Measurements from ENCODE around the gene B4GALT1.
"Not testable (repeated sequence)": the region's sequence is repeated elsewhere in the genome, so short reads cannot be mapped to it uniquely, and the experiment has no call there.

B4GALT1 gene

DNA sequence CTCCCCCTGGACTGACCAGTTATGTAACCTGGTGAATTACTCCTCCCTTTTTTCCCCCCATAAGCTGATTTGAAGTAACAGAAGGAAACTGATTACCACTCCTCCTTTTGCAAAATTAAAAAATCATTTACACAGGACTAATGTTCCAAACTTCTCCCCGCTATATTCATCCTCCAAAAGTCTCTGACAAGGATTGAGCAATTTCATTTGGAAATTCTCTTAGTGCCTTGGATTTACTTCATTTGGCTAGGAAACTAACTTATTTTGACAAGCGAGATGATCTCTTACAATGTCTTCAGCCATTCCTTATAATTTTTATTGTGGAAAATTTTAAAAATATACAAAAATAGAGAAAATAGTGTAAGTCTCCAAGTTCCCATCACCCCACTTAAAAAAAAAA lies 15.4 kb upstream of the B4GALT1 start:
- no peak for DNase-seq

DNA sequence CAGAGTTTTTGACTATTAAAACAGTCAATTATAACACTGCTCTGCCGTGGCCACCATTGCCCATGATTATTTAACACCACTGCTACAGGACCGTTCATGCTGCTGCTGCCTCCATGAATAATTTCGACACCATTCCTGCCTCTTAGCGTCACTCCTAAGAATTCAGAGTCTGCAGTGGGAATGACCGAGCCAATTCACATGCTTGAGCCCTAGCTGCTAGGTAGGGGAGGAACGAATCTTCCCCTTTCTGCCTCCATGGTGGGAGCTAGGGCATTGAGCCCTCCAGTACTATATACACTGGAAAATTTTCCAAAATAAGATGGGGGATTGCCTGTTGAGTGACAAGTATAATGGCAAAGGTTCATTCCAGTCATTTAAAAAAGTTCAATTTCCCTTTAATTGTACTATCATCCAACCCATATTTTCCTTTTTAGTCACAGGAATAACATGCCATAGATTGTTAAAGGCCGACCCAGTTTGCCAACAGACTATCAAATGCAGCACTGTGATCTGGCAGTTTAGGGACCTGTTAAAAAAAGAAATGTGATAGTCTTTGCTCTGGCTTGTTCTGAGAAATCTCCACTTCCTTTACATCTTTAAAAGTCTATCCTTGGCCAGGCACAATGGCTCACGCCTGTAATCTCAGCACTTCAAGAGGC lies 13.5 kb upstream of the B4GALT1 start:
- no peak for DNase-seq

DNA sequence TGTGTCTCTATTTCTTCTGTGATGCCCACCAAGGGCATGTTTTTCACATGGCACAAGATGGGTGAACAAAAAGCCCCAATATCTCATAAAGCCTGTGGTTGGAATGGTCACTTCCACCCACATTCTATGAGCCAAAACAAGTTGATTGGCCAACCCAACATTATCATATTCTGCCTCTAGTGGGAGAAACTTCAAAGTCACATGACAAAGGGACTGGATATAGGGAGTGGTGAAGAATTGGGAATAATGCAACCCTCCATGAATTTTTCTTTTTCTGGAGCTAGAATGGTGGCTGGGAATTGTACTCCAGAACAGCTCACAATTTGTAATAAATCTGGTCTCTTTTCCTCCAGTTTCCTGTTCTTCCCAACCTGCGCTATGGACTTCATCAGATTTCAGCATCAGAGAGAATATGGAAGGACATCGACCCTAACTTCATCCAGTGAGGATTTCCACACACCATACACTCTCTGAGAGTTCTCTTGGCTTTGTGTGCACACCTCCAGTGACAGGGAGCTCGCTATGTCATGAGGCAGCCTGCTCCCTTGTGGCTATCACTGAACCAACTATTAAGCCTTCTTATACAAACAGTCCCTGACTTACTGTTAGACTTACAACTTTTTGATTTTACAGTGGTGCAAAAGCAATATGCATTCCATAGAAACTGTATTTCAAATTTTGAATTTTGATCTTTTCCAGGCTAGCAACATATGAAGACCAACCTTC lies 12.0 kb upstream of the B4GALT1 start:
- DNase-seq = peak; percentile 47

DNA sequence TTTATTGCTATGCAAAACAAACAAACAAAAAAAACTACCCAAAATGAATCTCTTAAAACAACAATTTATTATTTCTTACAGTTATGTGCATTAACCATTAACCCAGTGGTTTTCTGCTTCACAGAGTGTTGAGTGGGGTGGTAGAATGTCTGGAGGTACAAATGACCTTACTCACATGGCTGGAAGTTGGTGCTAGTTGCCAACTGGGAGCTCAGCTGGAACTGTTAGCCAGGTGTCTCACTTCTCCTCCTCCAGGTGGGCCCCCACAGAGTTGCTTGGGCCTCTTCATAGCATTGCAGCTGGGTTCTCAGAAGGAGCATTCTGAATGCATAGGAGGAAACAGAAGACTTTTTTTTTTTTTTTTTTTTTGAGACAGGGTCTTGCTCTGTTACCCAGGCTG lies 10.5 kb upstream of the B4GALT1 start:
- DNase-seq = no peak

DNA sequence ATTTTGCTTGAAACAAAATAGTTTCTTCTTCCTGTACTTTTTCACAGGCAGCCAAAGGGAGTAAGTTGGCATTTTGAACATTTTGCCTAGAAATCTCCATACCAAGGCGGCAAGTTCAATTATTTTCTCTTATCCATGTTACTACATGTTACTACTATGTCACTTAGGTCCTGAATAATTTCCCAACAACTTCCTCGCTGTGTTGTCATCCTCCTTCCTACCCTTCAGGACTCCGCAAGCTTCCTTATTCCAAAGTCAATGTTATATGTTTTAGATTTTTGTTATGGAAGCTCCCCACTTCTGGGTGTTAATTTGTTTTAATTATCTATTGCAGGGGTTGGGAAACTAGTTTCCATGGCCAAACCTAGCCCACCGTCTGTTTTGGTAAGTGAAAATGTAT lies 9.9 kb upstream of the B4GALT1 start:
- no peak for DNase-seq

DNA sequence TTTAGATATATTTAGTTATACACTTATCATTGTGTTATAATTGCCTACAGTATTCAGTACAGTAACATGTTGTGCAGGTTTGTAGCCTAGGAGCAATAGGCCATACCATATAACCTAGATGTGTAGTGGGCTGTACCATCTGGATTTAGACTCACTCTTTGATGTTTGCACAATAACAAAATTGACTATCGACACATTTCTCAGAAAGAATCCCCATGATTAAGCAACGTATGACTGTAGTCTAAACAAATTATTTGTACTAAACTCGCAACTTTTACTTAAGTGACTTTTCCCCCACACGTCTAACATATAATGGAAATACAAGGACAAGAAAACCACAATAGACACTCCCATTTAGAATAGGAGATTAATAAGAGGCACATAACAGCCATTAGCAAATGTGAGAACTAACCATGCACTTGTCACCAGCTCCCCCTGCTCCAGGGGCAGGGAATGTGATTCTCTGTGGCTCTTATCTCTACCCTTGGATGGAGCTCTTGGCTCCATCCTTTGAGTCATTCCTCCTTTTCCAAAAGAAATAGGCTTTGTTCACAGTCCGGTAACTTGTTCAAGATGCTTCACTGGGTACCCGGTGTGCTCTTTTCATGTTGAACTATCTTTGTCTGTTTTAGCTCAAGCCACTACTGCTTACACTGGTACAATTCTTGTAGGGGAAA lies 8.7 kb upstream of the B4GALT1 start:
- DNase-seq = no peak

DNA sequence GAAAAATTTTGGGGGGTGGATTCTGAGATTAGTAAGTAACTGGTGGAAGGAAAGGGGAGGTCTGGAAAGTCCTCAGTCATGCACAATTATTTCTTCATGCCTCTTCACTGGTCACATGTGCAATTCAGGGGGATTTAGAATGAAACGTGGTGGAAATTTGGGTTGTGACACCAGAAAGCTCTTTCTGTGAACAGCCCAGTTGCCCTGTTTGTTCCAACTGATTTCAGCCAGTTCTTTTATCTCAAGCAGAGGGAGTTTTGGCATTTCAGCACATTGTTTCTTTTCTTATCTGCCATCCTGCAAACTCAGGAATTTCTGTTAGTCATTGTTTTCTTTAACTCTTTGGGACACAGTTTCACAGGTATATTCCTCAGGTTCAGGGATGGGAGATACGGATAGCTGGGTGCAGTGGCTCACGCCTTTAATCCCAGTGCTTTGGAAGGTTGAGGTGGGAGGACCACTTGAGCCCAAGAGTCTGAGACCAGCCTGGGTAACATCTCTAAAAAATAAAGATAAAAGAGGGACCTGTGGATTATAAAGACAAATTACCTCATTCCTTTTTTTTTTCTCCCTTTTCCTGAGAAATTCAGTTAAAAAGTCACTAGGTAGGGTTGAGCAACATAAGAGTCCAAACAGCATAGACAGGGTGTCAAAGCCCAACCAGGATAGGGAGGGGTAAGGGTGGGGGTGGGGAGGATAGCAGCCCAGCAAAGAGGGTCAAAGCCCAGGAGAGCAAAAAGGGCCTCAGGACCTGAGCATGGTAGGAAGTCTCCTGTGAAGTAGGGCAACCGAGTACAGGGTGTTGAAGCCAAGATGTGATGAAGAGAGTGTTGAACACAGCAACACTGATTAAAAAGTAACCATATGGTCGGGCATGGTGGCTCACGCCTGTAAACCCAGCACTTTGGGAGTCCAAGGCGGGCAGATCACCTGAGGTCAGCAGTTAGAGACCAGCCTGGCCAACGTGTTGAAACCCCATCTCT lies 5.4 kb upstream of the B4GALT1 start:
- DNase-seq = no peak

DNA sequence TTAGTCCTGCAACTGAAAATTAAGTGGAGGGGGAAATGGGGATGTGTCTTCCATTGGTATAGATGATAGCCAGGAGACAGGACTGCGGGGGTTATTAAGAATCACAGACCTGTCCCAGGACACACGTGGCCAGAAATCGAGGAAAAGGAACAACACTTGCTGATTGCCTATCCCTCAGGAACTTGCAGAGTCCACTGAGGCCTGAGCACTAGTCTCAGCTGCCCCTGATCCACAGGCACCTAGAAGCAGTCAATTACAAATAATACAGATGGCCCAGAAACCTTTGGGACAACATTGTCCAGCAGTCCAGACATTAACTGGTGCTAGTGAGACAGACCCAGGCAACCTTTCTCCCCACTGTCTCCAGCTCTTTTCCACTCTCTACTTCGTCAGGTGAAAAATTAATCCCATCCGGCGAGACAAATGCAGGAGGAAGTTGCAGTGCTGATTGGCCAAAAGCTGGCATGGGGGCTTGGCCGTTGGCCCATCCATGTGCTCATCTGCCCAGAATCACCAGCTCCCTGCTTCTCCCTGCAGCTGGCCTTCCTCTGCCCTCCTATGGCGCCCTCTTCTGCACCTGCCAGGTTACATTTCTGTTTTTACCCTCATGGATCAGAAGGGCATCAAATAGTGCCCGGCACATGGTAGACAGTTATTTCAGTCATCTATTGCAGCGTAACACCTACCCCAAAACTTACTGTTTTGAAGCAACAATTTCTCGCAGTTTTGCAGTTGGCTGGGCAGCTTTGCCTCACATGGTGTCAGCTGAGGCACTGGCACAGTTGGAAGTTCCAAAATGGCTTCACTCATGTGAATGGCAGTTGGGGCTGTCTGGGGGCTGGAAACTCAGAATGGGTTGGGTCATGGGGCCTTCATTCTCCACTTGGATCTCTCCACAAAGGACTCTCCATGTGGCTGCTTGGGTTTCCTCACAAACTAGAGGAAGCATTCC lies 3.6 kb upstream of the B4GALT1 start:
- DNase-seq = peak; percentile 65

DNA sequence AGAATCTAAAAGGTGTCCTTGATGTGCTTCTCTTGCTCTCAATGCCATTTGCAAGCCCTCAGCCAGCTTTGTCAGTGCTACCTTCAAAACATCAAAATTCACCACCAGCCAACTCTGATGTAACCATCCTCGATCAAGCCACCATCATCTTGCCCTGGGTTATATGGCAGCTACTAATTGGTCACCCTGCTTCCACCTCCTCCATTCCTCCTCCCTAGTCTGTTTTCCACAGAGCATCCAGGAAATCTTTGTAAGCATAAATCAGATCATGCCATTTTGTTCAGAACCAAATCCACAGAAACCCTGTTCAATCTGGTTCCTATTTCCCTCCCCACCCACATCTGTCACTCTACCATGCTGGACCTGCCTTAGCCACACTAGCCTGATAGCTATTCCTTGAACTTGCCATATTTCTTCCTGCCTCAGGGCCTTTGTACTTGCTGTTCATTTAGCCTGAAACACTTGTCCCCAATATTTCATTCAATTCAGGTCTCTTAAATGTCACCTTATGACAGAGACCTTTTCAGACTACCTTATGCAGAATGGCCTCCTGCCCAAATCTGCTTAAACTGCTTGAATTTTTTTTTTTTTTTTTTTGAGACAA lies 1.9 kb upstream of the B4GALT1 start:
- DNase-seq = no peak

DNA sequence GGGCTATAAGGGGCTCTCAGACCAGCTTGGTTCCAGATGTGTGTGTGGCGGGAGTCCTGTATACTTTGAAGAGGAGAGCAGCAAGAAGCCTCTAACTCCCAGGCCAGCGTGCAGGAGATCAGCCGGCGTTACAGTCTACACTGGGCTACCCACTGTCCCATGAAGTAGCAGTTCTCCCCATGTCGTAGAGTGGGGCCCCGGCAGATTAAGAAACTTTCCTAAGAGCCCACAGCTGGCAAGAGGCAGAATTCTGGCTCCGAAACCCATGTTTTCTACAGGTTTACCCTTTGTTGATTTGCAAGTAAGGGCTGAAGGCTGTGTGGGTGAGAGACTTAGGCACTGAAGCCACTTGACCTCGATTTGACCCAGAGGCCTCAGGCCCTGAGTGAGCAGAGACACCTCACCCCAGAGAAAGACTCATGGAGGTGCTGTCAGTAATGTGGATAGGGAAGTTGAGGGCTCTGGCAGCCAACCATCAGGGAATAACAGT lies 881 bp upstream of the B4GALT1 start:
- DNase-seq = no peak

DNA sequence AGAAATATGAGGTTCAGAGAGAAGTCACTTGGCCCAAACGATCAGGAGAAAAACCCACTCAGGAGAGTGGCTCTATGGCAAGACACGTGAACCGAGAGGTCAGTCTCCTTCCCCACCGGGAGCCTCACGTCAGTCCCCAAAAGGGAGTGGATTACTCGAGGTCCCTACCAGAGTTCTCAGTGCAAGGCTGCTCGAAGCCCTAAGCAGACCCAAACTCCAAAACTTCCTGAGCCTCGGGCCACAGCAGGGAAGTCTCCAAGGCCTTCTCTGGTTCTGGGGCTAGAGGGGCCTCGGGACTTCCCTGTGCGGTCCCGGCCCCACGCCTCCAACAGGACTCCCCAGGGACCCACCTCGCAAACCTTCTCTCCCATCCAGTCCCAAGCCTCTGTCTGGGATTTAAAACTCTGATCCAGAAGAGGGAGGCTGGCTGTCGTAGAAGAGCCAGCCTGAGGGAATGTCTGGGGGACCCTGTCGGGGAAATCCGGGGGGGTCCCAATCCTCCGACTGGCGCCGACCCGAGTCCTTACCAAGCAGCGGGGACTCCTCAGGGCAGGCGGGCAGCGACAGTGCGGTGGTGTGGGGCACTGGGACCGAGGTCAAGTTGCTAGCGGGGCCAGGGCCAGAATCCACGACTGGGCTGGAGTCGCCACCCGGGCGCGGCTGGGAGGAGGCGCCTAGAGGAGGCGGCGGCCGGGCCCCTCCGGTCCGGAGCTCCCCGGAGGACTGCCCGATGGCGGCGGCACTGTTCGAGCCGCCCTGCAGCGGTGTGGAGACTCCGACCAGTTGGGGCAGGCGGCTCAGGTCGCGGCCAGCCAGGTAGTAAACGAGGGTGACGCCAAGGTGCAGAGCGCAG lies 679 bp downstream of the B4GALT1 start:
- no peak for DNase-seq

DNA sequence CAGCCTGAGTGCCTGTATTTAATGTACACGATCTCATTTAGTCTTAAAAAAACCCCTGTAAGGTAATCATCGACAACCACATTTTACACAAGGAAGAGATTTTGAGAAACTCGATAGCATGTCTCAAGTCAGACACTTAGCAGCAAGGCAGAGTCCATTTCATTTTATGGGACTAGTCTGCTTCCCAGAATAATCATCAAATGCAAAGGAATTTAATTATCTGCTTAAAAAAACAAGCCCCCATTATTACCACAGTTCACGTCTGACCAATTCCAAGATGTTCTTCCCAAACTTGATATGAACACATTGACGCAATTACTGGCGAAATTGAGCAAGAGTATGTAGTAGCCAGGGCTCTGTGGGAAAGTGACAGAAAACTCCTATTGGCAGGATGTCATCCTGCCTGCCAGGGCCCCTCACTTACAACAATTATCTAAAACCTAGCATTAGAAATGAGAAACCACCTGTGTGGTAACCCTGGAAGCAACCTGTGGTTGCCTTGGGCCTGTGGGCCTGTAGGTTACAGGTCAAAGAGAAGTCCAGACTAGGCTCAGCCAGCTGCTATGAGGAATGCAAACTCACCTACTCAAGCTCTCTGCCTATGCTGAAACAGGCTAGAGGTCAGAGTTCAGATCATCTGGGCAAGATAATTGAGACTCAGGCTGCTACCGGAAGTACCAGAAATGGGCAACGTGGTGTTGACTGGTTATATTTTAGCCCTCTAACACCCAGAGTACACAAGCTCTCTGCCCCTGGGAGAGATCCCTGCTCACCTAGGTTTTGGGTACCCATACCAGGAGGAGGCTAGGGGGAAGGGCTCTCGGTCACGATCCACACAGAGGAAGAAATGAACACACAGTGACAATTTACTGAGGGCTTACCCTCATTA lies 1.6 kb downstream of the B4GALT1 start:
- DNase-seq = peak; percentile 68

DNA sequence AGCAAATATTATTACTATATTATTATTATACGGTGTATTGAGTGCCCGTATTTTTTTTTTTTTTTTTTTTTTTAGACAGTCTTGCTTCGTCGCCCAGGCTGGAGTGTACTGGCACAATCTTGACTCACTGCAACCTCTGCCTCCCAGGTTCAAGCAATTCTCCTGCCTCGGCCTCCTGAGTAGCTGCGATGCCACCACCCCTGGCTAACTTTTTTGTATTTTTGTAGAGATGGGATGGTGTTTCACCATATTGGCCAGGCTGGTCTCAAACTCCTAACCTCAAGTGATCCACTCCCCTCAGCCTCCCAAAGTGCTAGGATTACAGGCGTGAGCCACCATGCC lies 2.2 kb downstream of the B4GALT1 start:
- DNase-seq = not testable (repeated sequence)

DNA sequence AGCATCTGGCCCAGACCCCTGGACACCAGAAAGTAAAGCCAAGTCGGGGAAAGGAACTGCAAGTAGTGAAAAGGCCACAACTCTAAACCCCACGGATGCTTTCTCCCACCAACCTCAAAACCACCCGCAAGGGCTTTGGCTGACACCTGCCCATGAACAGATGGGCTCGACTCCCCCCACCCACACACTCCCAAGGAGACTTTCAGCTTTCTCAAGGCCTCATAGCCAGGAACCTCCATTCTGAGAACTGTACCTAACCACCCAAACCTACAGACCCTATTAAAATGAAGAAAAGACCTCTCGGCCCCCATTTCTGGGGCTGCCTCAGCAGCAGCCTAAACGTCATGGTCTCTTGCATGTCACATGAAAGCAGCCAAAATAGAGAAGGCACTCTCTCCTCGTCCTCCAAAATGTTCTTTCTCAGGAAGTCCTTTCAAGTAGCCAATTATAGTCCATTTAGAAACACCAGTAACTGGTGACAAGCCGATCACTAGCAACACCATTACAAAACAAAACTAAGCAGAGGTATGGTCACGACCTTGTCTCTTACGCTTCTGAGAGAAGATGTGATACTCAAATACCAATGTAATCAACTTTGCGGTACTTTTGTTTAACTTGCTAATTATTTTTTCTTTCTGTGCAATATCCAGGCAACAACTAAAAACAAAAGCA lies 2.9 kb downstream of the B4GALT1 start:
- DNase-seq = peak; percentile 66

DNA sequence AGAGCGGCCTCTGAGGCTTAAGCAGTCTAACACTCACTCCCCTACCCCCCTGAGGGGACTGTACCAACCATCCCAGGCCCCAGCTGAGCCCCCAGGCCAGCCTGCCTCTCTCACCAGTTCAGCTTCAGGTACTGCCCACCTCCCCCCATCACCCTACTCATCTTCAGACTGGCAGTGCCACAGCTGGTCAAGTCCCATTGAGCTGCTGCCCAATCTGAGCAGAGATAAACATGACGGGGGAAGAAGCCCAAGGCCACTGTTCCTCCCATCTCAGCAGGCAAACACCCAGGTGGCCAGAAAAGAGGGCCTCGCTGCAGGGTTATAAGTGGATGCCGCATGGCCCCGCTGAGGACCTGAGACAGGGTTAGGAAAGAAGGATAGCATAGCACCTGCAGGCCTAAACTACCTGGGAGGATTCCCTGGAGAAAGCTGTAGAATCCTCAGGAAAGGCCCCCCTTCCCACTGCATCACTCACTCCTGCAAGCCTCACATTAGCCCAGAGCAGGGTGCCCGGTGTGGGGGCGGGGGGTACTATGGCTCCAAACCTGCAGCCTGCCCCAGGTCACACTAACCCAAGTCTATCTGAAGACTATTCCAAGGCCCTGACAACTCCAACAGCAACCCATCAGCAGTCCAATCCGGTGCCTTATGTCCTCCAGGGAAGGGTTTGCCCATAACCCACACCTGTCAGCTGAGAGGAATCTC lies 3.6 kb downstream of the B4GALT1 start:
- DNase-seq = no peak

DNA sequence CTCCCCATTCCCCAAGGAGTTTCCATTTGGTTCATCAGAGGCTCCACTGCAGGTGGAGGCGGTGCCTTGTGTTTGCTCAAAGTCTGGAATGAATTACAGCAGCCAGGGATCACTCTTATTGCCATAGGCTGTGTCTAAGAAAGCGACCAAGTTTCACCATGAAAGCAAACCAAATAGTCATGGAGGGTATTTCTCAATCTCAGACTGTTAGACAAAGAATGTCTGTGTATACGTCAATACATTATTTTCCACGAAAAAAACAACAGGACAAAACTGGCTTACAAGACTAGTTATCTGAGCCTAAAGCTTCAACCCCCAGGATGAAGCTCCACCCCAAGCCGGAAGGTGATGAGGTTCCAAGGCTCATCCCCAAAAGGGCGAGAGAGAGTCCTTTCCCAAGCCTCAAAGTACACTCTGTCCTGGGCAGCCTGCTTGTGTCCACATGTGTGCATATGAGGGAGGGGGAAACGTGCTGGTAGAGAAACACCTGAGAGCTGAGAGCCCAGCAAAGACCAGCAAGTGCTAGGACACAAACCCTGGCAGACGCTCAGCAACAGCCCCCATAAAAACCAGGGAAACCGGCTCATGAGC lies 4.3 kb downstream of the B4GALT1 start:
- no peak for DNase-seq

DNA sequence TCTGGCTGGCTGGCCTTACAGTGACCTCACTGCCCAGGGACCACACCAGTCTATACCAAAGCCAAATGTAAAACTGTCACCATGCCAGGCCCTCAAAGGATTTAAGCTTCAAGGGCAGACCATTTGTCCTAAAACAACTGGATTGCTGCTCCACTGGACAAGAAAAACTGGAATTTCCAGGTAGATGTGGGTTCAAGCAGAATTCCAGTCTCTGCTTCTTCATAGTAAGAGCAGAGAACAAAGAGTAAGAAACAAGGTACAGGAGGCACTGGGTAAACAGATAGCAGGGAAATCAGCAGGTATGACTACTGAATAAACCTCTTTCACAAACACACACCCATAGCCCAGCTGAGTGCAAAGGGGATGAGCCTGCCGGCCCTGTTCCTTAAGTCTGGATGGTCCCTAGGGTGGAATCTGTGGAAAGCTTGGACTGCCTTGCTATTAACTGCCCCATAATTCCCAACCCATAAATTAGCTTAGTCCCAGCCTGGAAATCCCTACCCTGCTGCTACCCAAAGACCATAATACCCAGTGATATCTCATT lies 5.5 kb downstream of the B4GALT1 start:
- DNase-seq = no peak
